Activated T-cell treated with anti-CD3 and anti-CD28 coated beads, Interleukin-2, amount 50 U/mL, for 1 hour (primary cell): Measurements from ENCODE around the gene ADAM19.

Experiments used
- DNase-seq: peaks from one replicate; pipeline ENCODE4 v3.0.0-alpha.2; 2020

ADAM19 gene, protein sequence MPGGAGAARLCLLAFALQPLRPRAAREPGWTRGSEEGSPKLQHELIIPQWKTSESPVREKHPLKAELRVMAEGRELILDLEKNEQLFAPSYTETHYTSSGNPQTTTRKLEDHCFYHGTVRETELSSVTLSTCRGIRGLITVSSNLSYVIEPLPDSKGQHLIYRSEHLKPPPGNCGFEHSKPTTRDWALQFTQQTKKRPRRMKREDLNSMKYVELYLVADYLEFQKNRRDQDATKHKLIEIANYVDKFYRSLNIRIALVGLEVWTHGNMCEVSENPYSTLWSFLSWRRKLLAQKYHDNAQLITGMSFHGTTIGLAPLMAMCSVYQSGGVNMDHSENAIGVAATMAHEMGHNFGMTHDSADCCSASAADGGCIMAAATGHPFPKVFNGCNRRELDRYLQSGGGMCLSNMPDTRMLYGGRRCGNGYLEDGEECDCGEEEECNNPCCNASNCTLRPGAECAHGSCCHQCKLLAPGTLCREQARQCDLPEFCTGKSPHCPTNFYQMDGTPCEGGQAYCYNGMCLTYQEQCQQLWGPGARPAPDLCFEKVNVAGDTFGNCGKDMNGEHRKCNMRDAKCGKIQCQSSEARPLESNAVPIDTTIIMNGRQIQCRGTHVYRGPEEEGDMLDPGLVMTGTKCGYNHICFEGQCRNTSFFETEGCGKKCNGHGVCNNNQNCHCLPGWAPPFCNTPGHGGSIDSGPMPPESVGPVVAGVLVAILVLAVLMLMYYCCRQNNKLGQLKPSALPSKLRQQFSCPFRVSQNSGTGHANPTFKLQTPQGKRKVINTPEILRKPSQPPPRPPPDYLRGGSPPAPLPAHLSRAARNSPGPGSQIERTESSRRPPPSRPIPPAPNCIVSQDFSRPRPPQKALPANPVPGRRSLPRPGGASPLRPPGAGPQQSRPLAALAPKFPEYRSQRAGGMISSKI

GRCh38 chr5:157575381-157576020 is at the start of gene ADAM19:
Gene ADAM19, minus strand, starts transcription at chr5:157575775. Its CDS starts 79 bp downstream, at chr5:157575696.
- DNase-seq: peak; percentile 70

GRCh38 chr5:157624144-157624543 is 48.6 kb upstream of the ADAM19 start:
- no peak for DNase-seq

DNA sequence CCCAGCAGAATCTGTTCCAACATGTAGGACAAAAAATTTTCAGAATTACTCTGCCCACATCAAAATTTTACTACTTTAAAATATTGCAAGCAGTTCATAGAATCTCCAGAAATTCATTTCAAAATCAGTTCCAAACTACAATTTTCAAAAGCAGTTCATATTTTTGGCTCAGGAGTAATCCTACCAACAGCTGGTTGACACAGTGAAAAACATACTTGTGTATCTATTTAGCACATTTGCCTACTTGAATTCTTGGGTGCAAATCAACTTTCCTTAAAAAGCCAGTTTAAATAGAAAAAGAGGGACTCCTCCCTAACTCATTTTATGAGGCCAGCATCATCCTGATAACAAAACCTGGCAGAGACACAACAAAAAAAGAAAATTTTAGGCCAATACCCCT is 45.2 kb upstream of the ADAM19 start:
- DNase-seq: no peak

- no peak for DNase-seq
These were observed 42.7 kb upstream of the ADAM19 start for GRCh38 chr5:157618191-157618765.

DNA sequence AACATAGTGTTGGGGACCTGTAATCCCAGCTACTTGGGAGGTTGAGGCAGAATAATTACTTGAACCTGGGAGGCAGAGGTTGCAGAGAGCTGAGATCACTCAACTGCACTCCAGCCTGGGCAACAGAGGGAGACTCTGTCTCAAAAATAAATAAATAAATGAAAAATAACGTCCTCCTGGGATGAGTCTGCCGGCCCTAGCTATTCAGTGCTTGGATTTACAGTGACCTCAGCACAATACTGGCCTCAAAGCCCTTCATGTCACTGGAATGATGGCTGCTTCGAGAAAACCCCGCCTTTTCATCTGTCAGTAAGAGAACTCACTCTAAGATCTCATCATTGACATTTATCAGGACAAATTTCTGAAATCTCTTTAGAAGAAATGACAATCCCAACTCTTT is 41.2 kb upstream of the ADAM19 start:
- DNase-seq: no peak

DNA sequence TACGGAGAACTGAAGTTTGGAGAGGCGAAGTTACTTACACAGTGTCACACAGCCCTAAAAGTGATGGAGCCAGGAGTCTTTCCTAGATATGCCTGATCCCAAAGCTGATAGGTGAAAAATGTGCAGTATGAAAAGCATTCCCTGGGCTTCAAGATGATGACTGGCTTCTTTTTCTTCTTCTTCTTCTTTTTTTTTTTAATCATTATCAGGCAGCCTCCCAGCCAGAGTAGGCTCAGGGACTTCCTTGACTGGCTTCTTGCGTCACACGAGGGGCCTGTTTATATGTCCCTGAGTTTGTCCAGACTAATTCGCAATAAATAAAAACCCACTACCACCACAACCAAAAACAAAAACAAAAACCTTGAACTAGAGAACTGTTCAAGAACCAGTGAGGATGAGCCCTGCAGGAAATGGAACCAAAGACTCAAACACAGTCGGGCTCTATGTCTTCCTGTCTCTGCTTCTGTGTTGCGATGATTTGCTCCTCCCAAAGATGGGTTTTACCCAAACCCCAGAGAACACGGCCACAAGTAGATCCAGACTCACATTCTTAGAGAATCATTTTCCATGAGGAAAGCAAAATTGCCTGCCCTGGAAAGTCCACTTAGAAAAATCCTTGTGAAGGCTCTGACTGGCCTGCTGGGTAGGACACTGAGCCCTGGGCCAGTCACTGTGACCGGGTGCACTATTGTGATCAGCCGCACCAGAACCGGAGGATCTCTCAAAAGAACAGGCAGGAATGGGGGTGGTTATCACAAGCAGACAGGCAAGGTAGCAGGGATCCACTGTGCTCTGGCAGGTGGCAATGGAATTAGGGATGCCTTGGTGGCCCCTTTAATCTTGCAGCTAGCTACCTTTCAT is 38.0 kb upstream of the ADAM19 start:
- no peak for DNase-seq

- no peak for DNase-seq
These were observed 37.0 kb upstream of the ADAM19 start for GRCh38 chr5:157612581-157612980.

DNA sequence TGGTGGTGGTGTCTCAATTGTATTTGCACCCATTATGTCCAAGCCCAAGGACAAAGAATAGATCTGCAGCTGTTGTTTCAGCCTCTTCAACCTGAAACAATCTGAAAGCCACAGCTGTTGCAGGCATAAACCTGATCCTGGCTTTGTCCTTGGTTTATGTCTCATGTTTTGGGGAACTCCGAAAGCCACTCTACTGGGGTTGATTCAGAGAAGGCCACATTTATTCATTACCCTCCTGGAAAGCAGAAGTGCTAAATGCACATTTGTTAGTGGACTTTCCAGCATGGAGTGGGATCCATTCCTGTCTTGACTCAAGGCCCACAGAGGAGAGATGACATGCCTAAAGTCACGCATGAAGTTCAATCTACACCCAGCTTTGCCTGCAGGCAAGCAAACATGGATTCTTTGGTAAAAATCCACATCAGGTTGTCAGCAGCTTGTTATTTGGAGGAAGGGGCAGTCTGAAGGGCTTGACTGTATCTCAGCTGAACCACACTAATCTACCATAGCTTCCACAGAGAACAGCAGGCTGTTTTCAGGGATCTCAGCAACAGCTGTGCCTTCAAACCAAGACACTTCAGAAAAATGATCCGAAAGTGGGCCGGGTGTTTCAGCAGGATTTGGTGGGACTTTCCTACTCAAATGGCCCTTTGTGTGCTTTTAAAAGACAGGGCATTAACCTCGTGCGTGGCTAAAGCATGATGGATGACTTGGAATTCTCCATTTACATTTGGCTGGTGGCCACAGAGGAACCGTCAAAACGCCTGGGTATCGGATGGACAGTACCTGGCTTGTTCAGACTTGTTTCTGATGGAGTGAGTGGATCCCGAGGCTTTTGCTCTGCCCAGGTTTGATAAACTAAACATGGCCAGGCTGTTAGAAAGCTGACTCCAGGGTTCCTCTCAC is 36.2 kb upstream of the ADAM19 start:
- no peak for DNase-seq

DNA sequence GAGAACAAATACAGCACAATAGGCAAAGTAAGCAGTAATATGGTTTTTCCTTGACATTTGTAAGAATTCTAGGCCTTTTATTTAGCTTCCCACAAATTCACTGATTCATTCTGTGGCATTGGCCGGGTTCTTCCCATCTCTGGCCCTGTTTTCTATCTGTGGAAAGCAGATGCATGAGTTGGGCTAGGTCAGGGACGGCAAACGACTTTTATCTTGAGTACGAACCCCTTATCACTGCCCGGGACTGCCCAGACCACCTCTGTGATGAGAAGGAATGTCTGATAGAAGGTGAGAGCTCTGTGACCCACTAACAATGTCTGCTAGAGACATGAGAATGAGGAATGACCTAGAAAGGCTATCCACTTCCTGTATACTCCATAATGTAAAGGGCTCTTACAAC is 35.4 kb upstream of the ADAM19 start:
- no peak for DNase-seq

- no peak for DNase-seq
These were observed 33.5 kb upstream of the ADAM19 start for GRCh38 chr5:157608972-157609565.

- DNase-seq: peak; percentile 66
These were observed 32.0 kb upstream of the ADAM19 start for GRCh38 chr5:157607371-157608161.

DNA sequence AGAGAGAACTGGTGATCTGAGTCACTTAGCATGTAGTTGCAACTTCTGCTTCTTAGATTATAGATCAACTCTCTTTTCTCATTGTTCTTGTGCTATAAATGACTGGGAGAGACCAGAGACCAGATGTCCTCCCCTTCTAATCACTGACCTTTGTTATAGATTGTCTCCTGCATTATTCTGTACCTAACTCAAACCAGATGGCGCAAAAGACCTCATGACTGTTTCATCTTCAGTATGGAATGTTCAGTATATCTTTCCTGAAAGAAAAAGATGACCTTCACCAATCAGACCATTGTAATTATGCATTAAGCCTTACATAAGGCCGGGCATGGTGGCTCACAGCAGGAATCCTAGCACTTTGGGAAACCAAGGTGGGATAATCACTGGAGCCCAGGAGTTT is 30.5 kb upstream of the ADAM19 start:
- no peak for DNase-seq

DNA sequence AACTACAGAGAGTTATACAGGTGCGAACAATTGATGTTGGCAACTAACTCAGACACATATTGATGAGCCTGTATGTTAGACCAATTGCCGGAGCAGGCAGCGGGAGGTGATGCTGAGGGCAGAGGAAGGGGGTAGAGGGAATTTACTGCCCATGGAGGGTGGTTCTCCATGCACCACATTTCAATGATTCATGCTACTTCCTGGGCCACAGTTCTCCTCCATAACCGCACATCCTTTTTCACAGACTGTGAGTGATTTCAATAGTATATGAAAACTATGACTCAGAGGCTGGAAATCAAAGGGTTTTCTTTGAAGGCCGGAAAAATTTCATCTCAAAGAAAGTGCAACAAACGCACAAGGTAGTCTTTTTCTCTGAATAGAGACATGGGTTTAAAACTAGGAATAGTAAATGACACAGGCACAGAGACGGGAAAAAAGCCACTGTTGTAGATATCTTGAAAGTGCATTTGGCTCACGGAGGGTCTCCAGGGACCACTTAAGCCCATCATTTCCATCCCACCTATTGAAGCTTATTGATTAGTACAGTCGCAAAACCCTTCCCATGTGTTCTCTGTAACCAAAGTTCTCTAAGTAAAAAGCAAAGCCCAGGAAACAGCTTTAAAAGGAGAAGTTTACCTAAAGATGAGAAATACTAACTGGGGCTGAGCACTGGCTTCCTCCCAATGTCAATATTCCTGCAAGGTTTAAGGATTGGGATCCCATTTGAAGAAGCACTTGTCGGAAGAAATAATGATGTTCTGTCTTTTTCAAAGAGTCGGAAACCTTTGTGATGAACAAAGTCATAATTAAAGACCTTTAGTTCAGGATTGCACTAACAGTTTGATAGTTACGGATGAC is 28.0 kb upstream of the ADAM19 start:
- peak; percentile 63 for DNase-seq

DNA sequence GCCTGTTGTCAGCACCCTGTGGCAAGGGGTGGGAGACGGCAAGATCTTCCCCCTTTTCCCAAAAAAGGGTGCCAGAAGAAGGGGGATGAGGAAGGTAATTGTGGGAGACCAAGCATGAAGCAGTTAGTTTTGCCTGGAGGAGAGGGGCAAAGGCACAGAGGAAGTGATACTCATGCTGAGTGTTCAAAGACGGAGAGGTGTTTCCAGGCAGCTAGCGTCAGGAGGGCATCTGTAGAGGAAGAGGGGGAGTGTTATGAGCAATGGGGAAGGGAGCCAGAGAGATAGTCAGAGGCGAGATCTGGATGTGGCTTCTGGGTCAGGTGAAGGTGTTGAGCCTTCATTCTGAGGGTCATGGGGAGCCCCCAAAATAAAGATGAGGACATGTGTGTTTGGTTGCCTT is 26.9 kb upstream of the ADAM19 start:
- DNase-seq: peak; percentile 45

GRCh38 chr5:157600252-157600651 is 24.7 kb upstream of the ADAM19 start:
- no peak for DNase-seq

GRCh38 chr5:157599565-157599964 is 24.0 kb upstream of the ADAM19 start:
- DNase-seq: no peak

DNA sequence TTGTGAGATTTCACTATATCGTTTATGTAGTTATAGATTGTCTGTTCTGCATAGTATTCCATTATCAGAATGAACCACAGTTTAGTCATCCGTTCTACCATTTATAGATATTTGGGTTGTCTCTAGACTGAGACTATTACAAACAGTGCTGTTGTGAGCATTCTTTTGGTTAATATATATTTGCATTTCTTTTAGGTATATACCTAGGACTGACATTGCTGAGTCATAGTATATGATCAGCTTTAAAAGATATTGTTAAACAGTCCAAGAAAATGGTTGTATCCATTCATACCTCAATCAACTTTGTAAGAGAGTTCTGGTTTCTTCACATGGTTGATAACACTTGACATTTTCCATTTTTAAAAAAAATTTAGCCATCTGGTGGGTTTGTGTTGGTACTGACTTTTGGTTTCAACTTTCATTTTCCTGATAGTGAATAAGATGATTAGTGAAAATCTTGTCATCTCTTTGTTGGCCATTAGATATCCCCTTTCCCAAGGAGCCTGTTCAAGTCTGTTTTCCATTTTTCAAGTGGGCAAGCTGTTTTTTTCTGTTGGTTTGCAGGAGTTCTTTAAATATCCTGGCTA is 22.9 kb upstream of the ADAM19 start:
- no peak for DNase-seq

- DNase-seq: no peak
These were observed 21.7 kb upstream of the ADAM19 start for GRCh38 chr5:157597277-157597676.
